SU-DHL-6 (cell line): ENCODE measurements around the gene DRC1.

Experiments used
- H2AFZ ChIP-seq: fragments of 200-600 bp; sonication (generic); 2 replicates; pipeline ENCODE4 v1.6.1; 2014; ENCODE audit warnings: low read depth, mild to moderate bottlenecking, moderate library complexity, mixed read lengths, antibody characterized with exemption, low read length; ENCODE audit not compliant: severe bottlenecking
- H3F3A ChIP-seq: fragments of 200-600 bp; shearing (Covaris generic); 2 replicates; pipeline ENCODE4 v1.6.0; 2016; ENCODE audit warnings: antibody characterized with exemption, mild to moderate bottlenecking; ENCODE audit not compliant: insufficient read depth
- H3K27ac ChIP-seq: fragments of 200-600 bp; sonication (generic); 2 replicates; pipeline ENCODE4 v1.5.1; 2016; ENCODE audit warnings: low read depth, mild to moderate bottlenecking, low read length, moderate library complexity, mixed read lengths
- H3K27me3 ChIP-seq: fragments of 200-600 bp; sonication (generic), shearing (Covaris generic); 2 replicates; pipeline ENCODE4 v1.6.0; 2014; ENCODE audit warnings: mild to moderate bottlenecking, low read length
- H3K36me3 ChIP-seq: fragments of 200-600 bp; sonication (generic); 2 replicates; pipeline ENCODE4 v1.6.1; 2014; ENCODE audit warnings: mild to moderate bottlenecking, low read length, mixed read lengths
- H3K4me2 ChIP-seq: fragments of 300-600, 200-600 bp; shearing (Covaris generic), sonication (generic); 2 replicates; pipeline ENCODE4 v1.6.0; 2014; ENCODE audit warnings: low read length, low read depth, mild to moderate bottlenecking; ENCODE audit not compliant: poor library complexity, severe bottlenecking
- H3K4me3 ChIP-seq: fragments of 200-600 bp; sonication (generic); 2 replicates; pipeline ENCODE4 v1.5.1; 2014; ENCODE audit warnings: antibody characterized with exemption, low read length, mild to moderate bottlenecking, mixed read lengths; ENCODE audit not compliant: insufficient read depth, poor library complexity, severe bottlenecking
- H3K79me2 ChIP-seq: fragments of 200-600 bp; sonication (generic); 2 replicates; pipeline ENCODE4 v1.6.1; 2014; ENCODE audit warnings: mild to moderate bottlenecking, low read length, moderate library complexity; ENCODE audit not compliant: insufficient read depth
- H3K9ac ChIP-seq: fragments of 200-600 bp; sonication (generic); 2 replicates; pipeline ENCODE4 v1.7.0; 2014; ENCODE audit warnings: mild to moderate bottlenecking, low read length
- H3K9me2 ChIP-seq: fragments of 200-600 bp; sonication (generic); replicated peaks from 2 replicates; pipeline ENCODE4 v1.6.1; 2014; ENCODE audit warnings: low read length; ENCODE audit not compliant: insufficient read depth
- H3K9me3 ChIP-seq: fragments of 200-600 bp; sonication (generic); 2 replicates; pipeline ENCODE4 v1.6.1; 2014; ENCODE audit warnings: low read length, mixed read lengths; ENCODE audit not compliant: insufficient read depth
- H4K20me1 ChIP-seq: fragments of 200-600 bp; sonication (generic); 2 replicates; pipeline ENCODE4 v1.6.1; 2014; ENCODE audit warnings: low read depth, mild to moderate bottlenecking, antibody characterized with exemption, low read length, moderate library complexity, mixed read lengths
- EZH2phosphoT487 ChIP-seq: fragments of 200-600 bp; sonication (generic), shearing (Covaris generic); conservative IDR thresholded peaks from 2 replicates; pipeline ENCODE4 v1.6.1; 2018; ENCODE audit warnings: mild to moderate bottlenecking, antibody characterized with exemption, low read length, moderate library complexity, mixed read lengths
- TF ChIP-seq, protein P1 (sequence below): fragments of 200-600 bp; sonication (generic); IDR thresholded peaks from one replicate; pipeline ENCODE4 v1.5.1; 2017; ENCODE audit warnings: antibody characterized with exemption, mild to moderate bottlenecking, low read length, moderate library complexity; ENCODE audit not compliant: insufficient read depth, poor library complexity, severe bottlenecking

Gene DRC1

DNA sequence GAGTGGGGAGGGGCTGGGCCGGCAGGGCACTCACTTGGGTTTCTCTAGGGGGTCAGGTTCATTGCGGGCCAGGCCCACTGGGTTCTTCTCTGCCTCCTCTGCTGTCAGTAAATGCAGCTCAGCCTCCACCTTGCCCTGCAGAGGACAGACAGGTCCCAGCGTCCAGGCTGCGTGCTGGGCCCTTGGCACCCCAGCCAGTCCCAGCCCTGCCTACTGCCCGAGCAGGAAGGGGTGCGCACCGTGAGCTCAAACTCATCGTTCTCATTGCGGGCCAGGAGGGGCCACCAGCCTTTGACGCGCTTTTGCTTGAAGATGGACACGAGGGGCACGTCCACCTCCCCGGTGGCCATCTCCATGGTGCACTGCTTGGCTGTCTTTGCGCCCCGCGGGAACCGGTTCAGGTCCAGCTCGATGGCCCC, 58.9 kb downstream of the DRC1 start:
- Histone ChIP-seq H2AFZ (no peak overlapping the region), H3K27me3 (no peaks in the 10 kb centered on the region), H3K9me2 (no peaks in the 10 kb centered on the region), H3K4me3 (no peak overlapping the region), H3K9me3 (no peaks in the 10 kb centered on the region), H3K36me3 (no peaks in the 10 kb centered on the region), H3K9ac (no peak overlapping the region), H3F3A (no peaks in the 10 kb centered on the region), H3K27ac (no peak overlapping the region), H3K4me2 (no peak overlapping the region), H4K20me1 (no peaks in the 10 kb centered on the region), H3K79me2 (no peaks in the 10 kb centered on the region)
- TF ChIP-seq EZH2phosphoT487: no peak
- TF ChIP-seq, protein P1, sequence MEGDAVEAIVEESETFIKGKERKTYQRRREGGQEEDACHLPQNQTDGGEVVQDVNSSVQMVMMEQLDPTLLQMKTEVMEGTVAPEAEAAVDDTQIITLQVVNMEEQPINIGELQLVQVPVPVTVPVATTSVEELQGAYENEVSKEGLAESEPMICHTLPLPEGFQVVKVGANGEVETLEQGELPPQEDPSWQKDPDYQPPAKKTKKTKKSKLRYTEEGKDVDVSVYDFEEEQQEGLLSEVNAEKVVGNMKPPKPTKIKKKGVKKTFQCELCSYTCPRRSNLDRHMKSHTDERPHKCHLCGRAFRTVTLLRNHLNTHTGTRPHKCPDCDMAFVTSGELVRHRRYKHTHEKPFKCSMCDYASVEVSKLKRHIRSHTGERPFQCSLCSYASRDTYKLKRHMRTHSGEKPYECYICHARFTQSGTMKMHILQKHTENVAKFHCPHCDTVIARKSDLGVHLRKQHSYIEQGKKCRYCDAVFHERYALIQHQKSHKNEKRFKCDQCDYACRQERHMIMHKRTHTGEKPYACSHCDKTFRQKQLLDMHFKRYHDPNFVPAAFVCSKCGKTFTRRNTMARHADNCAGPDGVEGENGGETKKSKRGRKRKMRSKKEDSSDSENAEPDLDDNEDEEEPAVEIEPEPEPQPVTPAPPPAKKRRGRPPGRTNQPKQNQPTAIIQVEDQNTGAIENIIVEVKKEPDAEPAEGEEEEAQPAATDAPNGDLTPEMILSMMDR: no peak

DNA sequence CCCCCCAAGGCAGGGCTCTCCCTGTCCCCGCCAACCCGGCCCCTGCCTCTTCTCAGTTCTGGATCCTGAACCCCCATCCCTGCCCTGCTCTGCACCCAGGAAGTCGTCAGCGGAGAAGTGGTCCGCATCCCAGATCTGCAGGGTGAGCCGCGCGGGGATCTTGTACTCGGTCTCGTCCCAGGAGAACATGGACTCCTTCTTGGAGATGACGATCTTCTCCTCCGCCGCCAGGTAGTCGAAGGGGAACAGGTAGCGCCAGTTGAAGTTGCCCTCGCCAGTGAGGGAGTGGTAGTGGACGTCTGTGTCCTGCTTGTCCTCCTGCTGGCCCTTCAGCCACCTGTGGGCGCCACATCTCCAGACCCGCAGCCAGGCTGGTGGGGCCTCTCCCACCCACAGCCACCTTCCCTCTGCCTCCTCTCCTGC, 59.9 kb downstream of the DRC1 start:
- no peak overlapping the region for H3K9ac ChIP-seq
- no peak overlapping the region for H3K4me3 ChIP-seq
- no peak overlapping the region for H3K27ac ChIP-seq
- H2AFZ ChIP-seq: no peak overlapping the region
- TF ChIP-seq, protein P1: no peak
- no peak for TF ChIP-seq EZH2phosphoT487
- H3K9me3 ChIP-seq: no peaks in the 10 kb centered on the region
- no peaks in the 10 kb centered on the region for H3K27me3 ChIP-seq
- no peaks in the 10 kb centered on the region for H3K36me3 ChIP-seq
- H3F3A ChIP-seq: no peaks in the 10 kb centered on the region
- H3K4me2 ChIP-seq: no peak overlapping the region
- no peaks in the 10 kb centered on the region for H3K9me2 ChIP-seq
- no peaks in the 10 kb centered on the region for H4K20me1 ChIP-seq
- no peaks in the 10 kb centered on the region for H3K79me2 ChIP-seq

DNA sequence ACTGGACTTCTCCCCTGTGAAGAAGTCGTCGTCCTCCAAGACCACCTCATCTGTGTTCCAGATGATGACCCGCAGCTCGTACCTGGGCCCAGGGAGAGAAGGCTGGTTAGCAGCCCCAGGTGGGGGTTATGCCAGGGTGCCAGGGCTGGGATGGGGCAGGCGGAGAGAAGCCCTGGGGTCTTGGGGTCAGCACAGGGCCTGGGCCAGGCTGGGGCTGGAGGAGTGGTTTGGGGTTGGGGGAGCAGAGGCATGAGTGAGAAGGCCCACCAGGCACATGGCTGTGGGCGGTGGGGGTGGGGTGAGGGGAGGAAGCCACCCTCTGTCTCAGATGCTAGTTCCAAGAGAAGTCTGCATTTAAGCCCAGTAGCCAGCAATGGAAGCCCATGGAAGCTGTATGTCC, 60.4 kb downstream of the DRC1 start:
- H3F3A ChIP-seq: no peaks in the 10 kb centered on the region
- H3K9me2 ChIP-seq: no peaks in the 10 kb centered on the region
- no peaks in the 10 kb centered on the region for H3K9me3 ChIP-seq
- H3K9ac ChIP-seq: no peak overlapping the region
- H3K4me2 ChIP-seq: no peak overlapping the region
- TF ChIP-seq, protein P1: no peak
- no peak for TF ChIP-seq EZH2phosphoT487
- H3K27me3 ChIP-seq: no peaks in the 10 kb centered on the region
- H3K79me2 ChIP-seq: no peaks in the 10 kb centered on the region
- H2AFZ ChIP-seq: no peak overlapping the region
- no peaks in the 10 kb centered on the region for H4K20me1 ChIP-seq
- H3K4me3 ChIP-seq: no peak overlapping the region
- H3K36me3 ChIP-seq: no peaks in the 10 kb centered on the region
- no peak overlapping the region for H3K27ac ChIP-seq
